ENCODE measurements around the gene TSPYL6.

- TF ChIP-seq POLR2AphosphoS5 (IDR thresholded peaks at IDR 0.05; ENCODE audit: borderline replicate concordance, low read depth, low read length) = no peak
- no peak for TF ChIP-seq EZH2 (IDR thresholded peaks at IDR 0.05)
Measured at GRCh38 chr2:54240515-54241469, 15.2 kb downstream of the TSPYL6 start.

All from SK-N-MC (cell line).